ENCODE data around the gene ADRB2. TPM values are rescaled to one million over a fixed set of nuclear protein-coding genes. Genes with fewer than 3 reads are reported as not detected.

Gene ADRB2
- total and polyA plus RNA-seq, 2 of the 13 experiments (the other 11 are each of a cell fraction or from before 2014, with no cell fraction given): not detected

GRCh38 chr5:148826053-148826738 lies at the start of gene ADRB2 (continued):
- TF ChIP-seq ZNF407 (CRISPR knock-in tag; IDR thresholded peaks at IDR 0.05; ENCODE audit: not compliant biosample characterization) (peak; percentile 35), NFRKB (IDR thresholded peaks at IDR 0.05) (no peak), NFYB (CRISPR knock-in tag; IDR thresholded peaks at IDR 0.05) (peak; percentile 61; the same call in 1 of the 2 replicates), XRCC5 (optimal IDR thresholded peaks at IDR 0.05; ENCODE audit: low read length) (no peak), ZC3H4 (CRISPR knock-in tag; IDR thresholded peaks at IDR 0.05; ENCODE audit: borderline replicate concordance) (no peak), ZNF709 (CRISPR knock-in tag; IDR thresholded peaks at IDR 0.05) (peak; percentile 23; the same call in 1 of the 2 replicates), PRDM4 (CRISPR knock-in tag; IDR thresholded peaks at IDR 0.05; ENCODE audit: borderline replicate concordance) (no peak), THYN1 (CRISPR knock-in tag; IDR thresholded peaks at IDR 0.05; ENCODE audit: borderline replicate concordance, low read depth) (no peak), ZNF317 (CRISPR knock-in tag; IDR thresholded peaks at IDR 0.05) (no peak), NCOA1 (CRISPR knock-in tag; IDR thresholded peaks at IDR 0.05) (no peak), ZNF687 (CRISPR knock-in tag; IDR thresholded peaks at IDR 0.05) (peak; percentile 55), TBX2 (CRISPR knock-in tag; IDR thresholded peaks at IDR 0.05; ENCODE audit: borderline replicate concordance) (peak; percentile 52; the same call in 1 of the 2 replicates), ZNF33B (CRISPR knock-in tag; IDR thresholded peaks at IDR 0.05) (0 out of 2 replicates have a peak, but pooled peaks have one; percentile 33), ZNF589 (CRISPR knock-in tag; conservative IDR thresholded peaks at IDR 0.05) (no peak), TP53 (CRISPR knock-in tag; conservative IDR thresholded peaks at IDR 0.05) (no peak)

Data from HepG2 (cell line).